ENCODE results near the gene PRKCE. TPM values are rescaled to one million over a fixed set of nuclear protein-coding genes. Genes with fewer than 3 reads are reported as not detected.

The PRKCE gene
- total and polyA plus RNA-seq, 2 donors (not counting 3 experiments of a cell fraction or from before 2014, with no cell fraction given): 27.9 to 33.9 TPM

GRCh38 chr2:46127176-46127575 lies 475.7 kb downstream of the PRKCE start:
- CTCF ChIA-PET: interaction anchor here (1.1 to 1.5 kb wide), 2 partner anchors 10 to 64 kb away, joined by 3 to 6 read pairs; no protein-coding TSS in a partner anchor
- Histone ChIP-seq H3K36me3 (ENCODE audit: control insufficient read depth in 2 of 2, extremely low read depth in 1 of 2, insufficient read depth in 2 of 2, low read length in 2 of 2) (no peaks in the 10 kb centered on the region), H3K79me2 (ENCODE audit: control insufficient read depth, insufficient read depth, low read length) (no peaks in the 10 kb centered on the region), H3K4me3 (replicated peaks in 1 of 3; ENCODE audit: insufficient read depth in 1 of 3, low read depth in 1 of 3, low read length in 3 of 3) (no peak overlapping the region), H3K27me3 (ENCODE audit: control insufficient read depth in 2 of 2, insufficient read depth in 2 of 2, low read length in 2 of 2) (no peaks in the 10 kb centered on the region), H3K9me3 (replicated peaks; ENCODE audit: control insufficient read depth, insufficient read depth, low read length) (no peaks in the 10 kb centered on the region), H3K4me1 (ENCODE audit: control insufficient read depth, extremely low read depth, insufficient read depth, low read length) (no peaks in the 10 kb centered on the region), H3K9me1 (replicated peaks; ENCODE audit: control insufficient read depth, extremely low read depth, insufficient read depth, low read length) (no peaks in the 10 kb centered on the region), H3K9ac (replicated peaks; ENCODE audit: extremely low read depth, insufficient read depth, low read length) (no peak overlapping the region), H4K20me1 (replicated peaks; ENCODE audit: control insufficient read depth, extremely low read depth, insufficient read depth, low read length) (no peaks in the 10 kb centered on the region), H2AFZ (ENCODE audit: low read depth, low read length) (no peak overlapping the region), H3K27ac (ENCODE audit: insufficient read depth, low read depth, low read length) (no peak overlapping the region), H3K4me2 (ENCODE audit: insufficient read depth, low read length) (no peak overlapping the region)
- POLR2A ChIA-PET: no interaction called here
- DNase-seq (ENCODE audit: low read depth, low spot score) (no peak), FAIRE-seq (no peak)
- dilution Hi-C loops (cut with MboI; ENCODE audit: extremely low pct_ligation_motif_present, low sequenced_read_pairs) (no loop called here), intact Hi-C loops (cut with micrococcal nuclease) (no loop called here)
- no TSS peak for BruUV-seq (replicated peaks)
- TF ChIP-seq FOS (IDR thresholded peaks at IDR 0.05; ENCODE audit: borderline replicate concordance, insufficient read depth, low read length) (no peak), JUN (IDR thresholded peaks at IDR 0.05; ENCODE audit: borderline replicate concordance, insufficient read depth, insufficient read length, low read depth) (no peak), MYC (IDR thresholded peaks at IDR 0.05; ENCODE audit: low read depth, low read length) (no peak), POLR2AphosphoS5 (IDR thresholded peaks at IDR 0.05; ENCODE audit: insufficient read depth, low read depth, low read length) (no peak), POLR2A (IDR thresholded peaks at IDR 0.05; ENCODE audit: low read depth, low read length) (no peak), EZH2 (IDR thresholded peaks at IDR 0.05; ENCODE audit: borderline replicate concordance, low read depth, low read length, severe bottlenecking) (no peak), GATA2 (IDR thresholded peaks at IDR 0.05; ENCODE audit: insufficient read depth, insufficient read length, low read depth, low read length) (no peak)
- TF ChIP-seq, protein P1, sequence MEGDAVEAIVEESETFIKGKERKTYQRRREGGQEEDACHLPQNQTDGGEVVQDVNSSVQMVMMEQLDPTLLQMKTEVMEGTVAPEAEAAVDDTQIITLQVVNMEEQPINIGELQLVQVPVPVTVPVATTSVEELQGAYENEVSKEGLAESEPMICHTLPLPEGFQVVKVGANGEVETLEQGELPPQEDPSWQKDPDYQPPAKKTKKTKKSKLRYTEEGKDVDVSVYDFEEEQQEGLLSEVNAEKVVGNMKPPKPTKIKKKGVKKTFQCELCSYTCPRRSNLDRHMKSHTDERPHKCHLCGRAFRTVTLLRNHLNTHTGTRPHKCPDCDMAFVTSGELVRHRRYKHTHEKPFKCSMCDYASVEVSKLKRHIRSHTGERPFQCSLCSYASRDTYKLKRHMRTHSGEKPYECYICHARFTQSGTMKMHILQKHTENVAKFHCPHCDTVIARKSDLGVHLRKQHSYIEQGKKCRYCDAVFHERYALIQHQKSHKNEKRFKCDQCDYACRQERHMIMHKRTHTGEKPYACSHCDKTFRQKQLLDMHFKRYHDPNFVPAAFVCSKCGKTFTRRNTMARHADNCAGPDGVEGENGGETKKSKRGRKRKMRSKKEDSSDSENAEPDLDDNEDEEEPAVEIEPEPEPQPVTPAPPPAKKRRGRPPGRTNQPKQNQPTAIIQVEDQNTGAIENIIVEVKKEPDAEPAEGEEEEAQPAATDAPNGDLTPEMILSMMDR (IDR thresholded peaks at IDR 0.05; ENCODE audit: extremely low read depth in 1 of 2, insufficient read depth in 1 of 2, low read depth in 1 of 2, low read length in 2 of 2): no peak
- TF ChIP-seq, protein P2, sequence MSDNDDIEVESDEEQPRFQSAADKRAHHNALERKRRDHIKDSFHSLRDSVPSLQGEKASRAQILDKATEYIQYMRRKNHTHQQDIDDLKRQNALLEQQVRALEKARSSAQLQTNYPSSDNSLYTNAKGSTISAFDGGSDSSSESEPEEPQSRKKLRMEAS (IDR thresholded peaks at IDR 0.05; ENCODE audit: insufficient read depth, insufficient read length): no peak
